Urothelium cell line (cell line): Measurements from ENCODE around the gene GPR157.

Source experiments
- DNase-seq: peaks from one replicate; pipeline ENCODE4 v3.0.0; 2011; ENCODE audit warnings: low spot score, mixed read lengths
- FAIRE-seq: peaks from 2 replicates; lab custom pipeline; 2011; peaks lifted over from hg19 to GRCh38; lab: Jason Lieb, UNC

The GPR157 gene

DNA sequence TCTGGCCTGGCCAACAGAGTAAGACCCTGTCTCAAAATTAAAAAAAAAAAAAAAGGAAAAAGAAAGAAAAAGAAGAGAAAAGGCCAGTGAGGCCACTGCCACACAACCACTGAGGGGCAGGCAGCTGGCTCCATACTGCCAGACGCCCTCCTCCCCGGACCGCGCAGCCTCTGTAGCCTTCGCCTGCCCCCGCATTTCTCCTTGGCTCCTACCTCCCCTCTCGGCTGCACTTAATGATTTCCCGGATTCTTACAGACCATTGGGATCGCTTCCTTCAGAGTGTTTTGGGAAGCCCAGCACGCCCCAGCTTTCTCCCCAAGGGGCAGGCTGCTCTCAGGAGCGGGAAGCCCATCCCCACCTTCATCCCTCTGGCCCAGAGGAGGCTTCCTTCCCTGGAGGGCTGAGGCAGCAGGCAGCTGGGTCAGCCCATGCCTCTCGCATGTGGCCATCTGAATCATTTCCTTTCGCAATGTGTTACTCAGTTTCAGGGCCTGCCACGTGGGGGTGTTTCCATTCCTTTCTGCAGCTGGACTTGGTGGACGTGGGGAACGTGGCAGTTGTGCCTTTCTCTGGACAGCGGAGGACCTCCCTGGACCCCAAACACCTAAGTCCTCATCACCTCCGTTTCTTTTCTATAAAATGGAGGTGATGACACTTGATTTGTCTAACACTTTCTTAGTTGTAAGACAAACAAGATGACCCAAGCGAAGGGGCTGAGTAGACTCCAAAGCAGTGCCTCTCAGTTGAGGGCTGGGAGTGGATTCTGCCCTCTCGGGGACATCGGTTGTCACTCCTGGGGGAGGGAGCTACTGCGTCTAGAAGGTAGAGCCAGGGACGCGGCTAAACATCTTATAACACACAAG, 61.7 kb downstream of the GPR157 start:
- DNase-seq, result peak; percentile 59
- FAIRE-seq, result peak; percentile 23

DNA sequence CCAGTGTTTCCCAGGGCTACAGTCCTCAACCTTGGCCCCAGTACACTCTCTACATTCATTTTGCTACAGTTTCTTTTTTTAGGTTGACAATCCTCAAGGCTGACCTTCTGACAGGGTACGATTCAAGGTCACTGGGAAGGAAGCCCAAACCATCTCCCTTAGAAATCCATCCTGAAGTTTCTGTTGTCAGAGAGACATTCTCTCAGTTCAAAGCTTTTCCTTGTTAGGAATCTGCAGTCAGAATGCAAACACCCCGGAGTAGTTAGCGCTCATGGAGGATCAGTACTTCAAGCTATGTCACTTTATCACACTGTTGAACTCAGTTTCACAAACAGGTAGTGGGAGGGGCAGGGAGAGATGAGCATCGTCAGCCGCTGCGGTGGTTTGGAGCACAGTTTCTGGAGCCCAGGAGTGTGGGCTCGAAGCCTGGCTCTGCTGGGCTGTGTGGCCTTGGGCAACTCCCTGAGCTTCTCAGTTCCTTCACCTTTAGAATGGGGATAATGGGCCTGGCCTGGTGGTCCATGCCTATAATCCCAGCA, 63.6 kb downstream of the GPR157 start:
- DNase-seq, result no peak
- no peak for FAIRE-seq

- DNase-seq (no peak), FAIRE-seq (no peak)
These were observed 66.1 kb downstream of the GPR157 start for GRCh38 chr1:9062846-9063245.

DNA sequence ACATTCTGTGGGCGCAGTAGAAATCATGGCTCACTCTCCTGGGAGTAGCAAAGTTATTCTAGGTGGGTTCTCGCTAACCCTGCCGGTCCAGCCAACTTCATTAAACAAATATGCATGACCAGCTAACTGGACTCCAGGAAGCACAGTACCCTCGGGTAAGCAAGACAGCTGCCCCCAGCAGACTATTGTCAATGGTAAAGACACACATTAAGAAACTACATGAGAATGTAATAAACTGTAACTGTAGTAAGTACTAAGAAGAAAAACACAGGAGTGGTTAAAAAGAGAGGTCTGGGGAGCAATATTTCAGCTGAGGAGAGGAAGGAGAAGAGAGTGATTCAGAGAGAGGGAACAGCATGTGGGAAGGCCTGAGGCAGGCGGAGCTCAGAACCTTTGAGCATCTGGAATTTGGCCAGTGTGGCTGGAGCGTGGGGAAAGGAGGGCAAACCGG, 66.9 kb downstream of the GPR157 start:
- DNase-seq, result no peak
- no peak for FAIRE-seq

DNA sequence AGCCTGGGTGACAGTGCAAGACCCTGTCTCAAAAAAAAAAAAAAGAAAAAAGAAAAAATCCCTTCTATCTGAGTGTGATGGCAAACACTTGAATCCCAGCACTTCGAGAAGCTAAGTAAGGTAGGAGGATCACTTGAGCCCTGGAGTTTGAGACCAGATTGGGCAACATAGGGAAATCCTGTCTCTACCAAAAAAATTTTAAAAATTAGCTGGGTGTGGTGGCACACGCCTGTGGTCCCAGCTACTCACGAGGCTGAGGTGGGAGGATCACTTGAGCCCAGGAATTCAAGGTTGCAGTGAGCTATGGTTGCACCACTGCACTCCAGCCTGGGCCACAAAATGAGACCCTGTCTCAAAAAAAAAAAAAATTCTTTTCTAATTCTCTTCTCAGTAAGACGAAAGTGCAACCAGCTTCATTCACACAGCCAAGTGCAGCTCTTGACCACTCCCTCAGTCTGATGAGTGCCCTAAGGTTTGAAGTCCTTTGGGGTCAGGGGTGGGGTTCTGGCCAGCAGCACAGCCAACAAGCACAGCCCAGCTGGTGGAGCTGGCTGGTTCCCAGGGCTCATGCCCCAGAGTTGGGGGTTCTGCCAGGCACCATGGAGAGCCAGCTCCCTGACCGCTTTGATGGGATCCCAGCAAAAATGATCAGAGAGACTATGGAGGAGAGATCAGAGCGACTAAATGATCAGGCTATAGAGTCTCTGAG, 67.5 kb downstream of the GPR157 start:
- FAIRE-seq (no peak), DNase-seq (no peak)

DNA sequence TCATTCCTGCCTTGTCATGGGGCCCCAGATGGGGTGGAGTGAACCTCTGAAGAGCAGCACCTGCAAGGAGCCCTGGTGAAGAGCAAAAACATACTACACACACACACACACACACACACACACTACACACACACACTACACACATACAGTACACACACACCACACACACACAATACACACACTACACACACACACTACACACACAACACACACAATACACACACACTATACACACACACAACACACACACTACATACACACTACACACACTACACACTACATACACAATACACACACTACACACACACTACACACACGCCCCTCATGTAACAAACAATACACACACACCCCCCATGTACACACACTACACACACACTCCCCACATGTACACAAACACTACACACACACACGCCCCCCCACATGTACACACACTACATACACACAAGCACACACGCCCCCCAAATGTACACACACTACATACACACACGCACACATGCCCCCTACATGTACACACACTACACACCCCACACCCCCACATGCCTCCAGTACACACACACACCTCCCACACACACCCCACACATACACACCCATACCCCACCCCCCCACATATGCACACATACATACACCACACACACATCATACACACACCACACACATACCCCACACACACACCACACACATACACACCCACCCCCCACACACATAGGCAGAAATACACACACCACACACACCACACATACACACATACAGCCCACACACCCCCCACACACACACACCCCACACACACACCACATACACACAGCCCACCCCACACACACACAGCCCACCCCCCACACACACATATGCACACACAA, 68.8 kb downstream of the GPR157 start:
- no peak for DNase-seq
- FAIRE-seq, result peak; percentile 98

- FAIRE-seq, result no peak
These were observed 70.4 kb downstream of the GPR157 start for GRCh38 chr1:9058465-9058864.

GRCh38 chr1:9057851-9058250, 71.1 kb downstream of the GPR157 start:
- DNase-seq, result no peak
- no peak for FAIRE-seq

More at GRCh38 chr1:9058465-9058864, 70.4 kb downstream of the GPR157 start:
- DNase-seq, result no peak

- DNase-seq (no peak), FAIRE-seq (no peak)
These were observed 76.4 kb downstream of the GPR157 start for GRCh38 chr1:9052272-9053049.

- no peak for DNase-seq
- no peak for FAIRE-seq
These were observed 77.5 kb downstream of the GPR157 start for GRCh38 chr1:9051379-9051778.

GRCh38 chr1:9050803-9051202, 78.1 kb downstream of the GPR157 start:
- no peak for DNase-seq
- FAIRE-seq, result no peak
